H1 (cell line): Measurements from ENCODE around the gene SPATA31D1. TPM values are rescaled to one million over a fixed set of nuclear protein-coding genes. Genes with fewer than 3 reads are reported as not detected.

Experiments
- CTCF ChIA-PET: fragments of 300-600 bp; sonication (Branson Sonifier 250); formaldehyde crosslinking; loops from one replicate; lab custom pipeline; 2021; ENCODE audit not compliant: partially characterized antibody; lab: Charles Lee
- POLR2A ChIA-PET: fragments of 300-600 bp; sonication (Branson Sonifier 250); formaldehyde crosslinking; loops from one replicate; lab custom pipeline; 2021; ENCODE audit warnings: inconsistent platforms; ENCODE audit not compliant: partially characterized antibody; lab: Charles Lee
- DNase-seq, 2 experiments: peaks; one replicate each; pipeline versions ENCODE4 v3.0.0 to v3.0.0-alpha.2; 2010 to 2022; ENCODE audit warnings: low spot score in 2 of 2, low read depth in 1 of 2, mixed read lengths in 1 of 2
- FAIRE-seq: peaks from 2 replicates; lab custom pipeline; 2011; peaks lifted over from hg19 to GRCh38; lab: Jason Lieb, UNC
- H2AFZ ChIP-seq: 2 replicates; pipeline ENCODE4 v1.8.1; 2012; ENCODE audit warnings: low read length, inconsistent platforms
- H2AK5ac ChIP-seq: 2 replicates; pipeline ENCODE4 v1.6.1; 2013; ENCODE audit warnings: low read depth, low read length
- H2BK120ac ChIP-seq: replicated peaks from 2 replicates; pipeline ENCODE3; 2013; ENCODE audit warnings: low read depth, low read length, inconsistent platforms
- H2BK12ac ChIP-seq: 2 replicates; pipeline ENCODE4 v1.6.1; 2013; ENCODE audit warnings: low read depth, low read length
- H2BK15ac ChIP-seq: 2 replicates; pipeline ENCODE4 v1.6.1; 2013; ENCODE audit warnings: low read length
- H2BK20ac ChIP-seq: 2 replicates; pipeline ENCODE4 v1.6.1; 2013; ENCODE audit warnings: low read length
- H2BK5ac ChIP-seq: 2 replicates; pipeline ENCODE4 v1.6.1; 2013; ENCODE audit warnings: low read depth, low read length
- H3K14ac ChIP-seq: 2 replicates; pipeline ENCODE4 v1.6.1; 2013; ENCODE audit warnings: inconsistent platforms; ENCODE audit not compliant: insufficient read length
- H3K18ac ChIP-seq: 2 replicates; pipeline ENCODE4 v1.6.1; 2013; ENCODE audit warnings: low read length; ENCODE audit errors: extremely low read depth
- H3K23ac ChIP-seq: 2 replicates; pipeline ENCODE4 v1.6.1; 2013; ENCODE audit warnings: inconsistent platforms; ENCODE audit not compliant: insufficient read length
- H3K23me2 ChIP-seq: 2 replicates; pipeline ENCODE4 v1.6.1; 2013; ENCODE audit warnings: low read depth, low read length
- H3K27ac ChIP-seq: 2 replicates; pipeline ENCODE4 v1.6.1; 2011; ENCODE audit warnings: low read depth, low read length, inconsistent platforms
- H3K27me3 ChIP-seq, 4 experiments: replicated peaks in 1 of 4; 1 replicate in 1 of 4; 2 replicates in 3 of 4; pipeline versions ENCODE4 v1.6.1 to v1.8.1; 2011 to 2013; ENCODE audit warnings: low read length in 3 of 4, mild to moderate bottlenecking in 3 of 4, inconsistent platforms in 2 of 4, mixed read lengths in 2 of 4, moderate library complexity in 1 of 4; ENCODE audit not compliant: control insufficient read depth in 3 of 4, insufficient read depth in 3 of 4; ENCODE audit errors: extremely low read depth in 1 of 4
- H3K36me3 ChIP-seq, 4 experiments: 2 replicates each; pipeline versions ENCODE4 v1.6.1 to v1.8.1; 2011 to 2013; ENCODE audit warnings: mild to moderate bottlenecking in 4 of 4, low read length in 3 of 4, moderate library complexity in 2 of 4, control low read depth in 1 of 4, inconsistent platforms in 1 of 4; ENCODE audit not compliant: insufficient read depth in 4 of 4, control insufficient read depth in 2 of 4
- H3K4ac ChIP-seq: replicated peaks from 2 replicates; pipeline ENCODE3; 2013; ENCODE audit warnings: low read length, low read depth, mixed read lengths, inconsistent platforms; ENCODE audit not compliant: insufficient read length
- H3K4me1 ChIP-seq, 4 experiments: replicated peaks in 1 of 4; 1 replicate in 1 of 4; 2 replicates in 3 of 4; pipeline versions ENCODE4 v1.6.1 to v1.8.1; 2011 to 2013; ENCODE audit warnings: low read length in 3 of 4, inconsistent platforms in 2 of 4, mixed read lengths in 1 of 4; ENCODE audit not compliant: insufficient read depth in 4 of 4, control insufficient read depth in 3 of 4
- H3K4me2 ChIP-seq, 2 experiments: 2 replicates each; pipeline versions ENCODE4 v1.6.1 to v1.8.1; 2011 to 2013; ENCODE audit warnings: low read depth in 2 of 2, low read length in 2 of 2, control low read depth in 1 of 2, inconsistent platforms in 1 of 2, mild to moderate bottlenecking in 1 of 2; ENCODE audit not compliant: insufficient read depth in 1 of 2
- H3K4me3 ChIP-seq, 4 experiments: fragments of 200-600, 300-600 bp in 1 of 4; sonication (generic), shearing (Covaris generic), sonication (Bioruptor Twin) in 1 of 4; 2 replicates each; pipeline versions ENCODE4 v1.5.1 to v1.8.1; 2011 to 2016; ENCODE audit warnings: low read length in 4 of 4, low read depth in 3 of 4, control low read depth in 2 of 4, inconsistent platforms in 2 of 4, mild to moderate bottlenecking in 2 of 4, mixed read lengths in 1 of 4, moderate library complexity in 1 of 4; ENCODE audit not compliant: insufficient read depth in 2 of 4; ENCODE audit errors: extremely low read depth in 1 of 4
- H3K56ac ChIP-seq: replicated peaks from 2 replicates; pipeline ENCODE3; 2013; ENCODE audit warnings: low read depth, mild to moderate bottlenecking, mixed read lengths, low read length, inconsistent platforms; ENCODE audit not compliant: insufficient read length
- H3K79me1 ChIP-seq: 2 replicates; pipeline ENCODE4 v1.6.1; 2013; ENCODE audit warnings: low read depth, low read length, control low read depth
- H3K79me2 ChIP-seq, 2 experiments: 2 replicates each; pipeline versions ENCODE4 v1.6.1 to v1.8.1; 2012 to 2013; ENCODE audit warnings: low read length in 2 of 2, mild to moderate bottlenecking in 2 of 2, inconsistent platforms in 1 of 2; ENCODE audit not compliant: insufficient read depth in 2 of 2, control insufficient read depth in 1 of 2
- H3K9ac ChIP-seq, 4 experiments: replicated peaks in 1 of 4; 1 replicate in 1 of 4; 2 replicates in 3 of 4; pipeline versions ENCODE4 v1.6.1 to v1.8.1; 2011 to 2013; ENCODE audit warnings: low read depth in 3 of 4, low read length in 3 of 4, control low read depth in 2 of 4, mild to moderate bottlenecking in 2 of 4, moderate library complexity in 2 of 4, inconsistent platforms in 1 of 4; ENCODE audit errors: extremely low read depth in 1 of 4
- H3K9me3 ChIP-seq, 2 experiments: 2 replicates each; pipeline versions ENCODE4 v1.6.1 to v1.8.1; 2012 to 2013; ENCODE audit warnings: mild to moderate bottlenecking in 2 of 2, moderate library complexity in 2 of 2, control low read depth in 1 of 2, inconsistent platforms in 1 of 2, low read depth in 1 of 2, low read length in 1 of 2, mixed read lengths in 1 of 2; ENCODE audit not compliant: insufficient read depth in 2 of 2
- H4K20me1 ChIP-seq, 2 experiments: replicated peaks in 1 of 2; 2 replicates each; pipeline versions ENCODE3 to v1.8.1; 2011 to 2013; ENCODE audit warnings: inconsistent platforms in 2 of 2, low read length in 2 of 2, mild to moderate bottlenecking in 1 of 2; ENCODE audit not compliant: insufficient read depth in 2 of 2, control insufficient read depth in 1 of 2
- H4K5ac ChIP-seq: 2 replicates; pipeline ENCODE4 v1.6.1; 2013; ENCODE audit warnings: low read length, low read depth, mixed read lengths, inconsistent platforms; ENCODE audit not compliant: insufficient read length
- H4K8ac ChIP-seq: 2 replicates; pipeline ENCODE4 v1.8.0; 2013; ENCODE audit warnings: mild to moderate bottlenecking, moderate library complexity, low read length, inconsistent platforms; ENCODE audit not compliant: insufficient read depth; ENCODE audit errors: extremely low read depth
- H4K91ac ChIP-seq: replicated peaks from 2 replicates; pipeline ENCODE3; 2013; ENCODE audit warnings: low read length, mixed read lengths, inconsistent platforms; ENCODE audit not compliant: insufficient read length
- CTBP2 ChIP-seq: IDR thresholded peaks from 2 replicates; pipeline ENCODE4 v1.7.0; 2011; ENCODE audit warnings: borderline replicate concordance, mild to moderate bottlenecking, moderate library complexity, mixed read lengths, low read length; ENCODE audit not compliant: insufficient read depth, insufficient read length
- TAF1 ChIP-seq: IDR thresholded peaks from 2 replicates; pipeline ENCODE4 v1.6.1; 2011; ENCODE audit warnings: mild to moderate bottlenecking, low read depth, low read length
- WGBS, 2 experiments: shearing (Covaris generic) in 1 of 2; methylation state at CpG; one replicate each; pipeline versions ENCODE4 v1.1.6 to v1.1.7; 2013 to 2015; ENCODE audit warnings: low lambda C conversion rate in 2 of 2, mixed read lengths in 2 of 2, inconsistent platforms in 1 of 2, low coverage in 1 of 2, missing lambda C conversion rate in 1 of 2; ENCODE audit not compliant: insufficient replicate concordance in 2 of 2, insufficient coverage in 1 of 2, insufficient read length in 1 of 2; ENCODE audit errors: extremely low coverage in 1 of 2, missing lambda C conversion rate in 1 of 2; 5-methylcytosine and 5-hydroxymethylcytosine counted together
- polyA plus RNA-seq, 7 experiments: library from polyadenylated mRNA; depleted of rRNA in 3 of 7; stranded (reverse) in 5 of 7; unstranded in 2 of 7; fragments of >200 nt in 5 of 7; fragments of 200-250 nt in 2 of 7; gene quantifications; 1 replicate in 5 of 7; 2 replicates in 1 of 7; 4 replicates in 1 of 7; pipeline versions ENCODE4 v1.2.1 to v1.2.3, GENCODE V29; 2011 to 2013; ENCODE audit warnings: missing spikeins in 2 of 7, mixed read lengths in 2 of 7
- total RNA-seq: library from RNA; stranded (reverse); fragmentation: NEBNext Ultra II Directional; extraction: Animal tissue kit (Norgen Biotek cat#: 25700); gene quantifications from 2 replicates; pipeline ENCODE4 v1.2.1, GENCODE V29; 2021

The SPATA31D1 gene
- total and polyA plus RNA-seq, 2 of the 8 experiments (the other 6 are each of a cell fraction or from before 2014, with no cell fraction given), result not detected

- no peaks in the 10 kb centered on the region for H3K23me2 ChIP-seq
- H2BK5ac ChIP-seq, result no peak overlapping the region
- no peak overlapping the region for H2BK120ac ChIP-seq
- no peaks in the 10 kb centered on the region for H3K79me1 ChIP-seq
- CTCF ChIA-PET, result no interaction called here
- H2AK5ac ChIP-seq, result no peak overlapping the region
- no peaks in the 10 kb centered on the region for H3K27me3 ChIP-seq
- no peak overlapping the region for H3K9ac ChIP-seq
- H3K23ac ChIP-seq, result no peak overlapping the region
- no peak overlapping the region for H2BK20ac ChIP-seq
- H3K4me2 ChIP-seq, result no peak overlapping the region
- DNase-seq (no peak), FAIRE-seq (no peak)
- no peak overlapping the region for H4K91ac ChIP-seq
- H4K5ac ChIP-seq, result no peak overlapping the region
- no peak overlapping the region for H2BK12ac ChIP-seq
- no peaks in the 10 kb centered on the region for H3K4me1 ChIP-seq
- H2AFZ ChIP-seq, result no peak overlapping the region
- no peak overlapping the region for H3K4me3 ChIP-seq
- no peak overlapping the region for H3K56ac ChIP-seq
- no peak overlapping the region for H4K8ac ChIP-seq
- no peaks in the 10 kb centered on the region for H3K79me2 ChIP-seq
- H3K27ac ChIP-seq, result no peak overlapping the region
- no peak overlapping the region for H3K18ac ChIP-seq
- WGBS, 2 experiments, result 93% methylated on average over 5 of the region's 5 CpGs; no CpG with 5 or more reads in 1 of the 2 experiments
- no peak overlapping the region for H2BK15ac ChIP-seq
- no peak overlapping the region for H3K4ac ChIP-seq
- no peaks in the 10 kb centered on the region for H4K20me1 ChIP-seq
- H3K14ac ChIP-seq, result no peak overlapping the region
- H3K36me3 ChIP-seq, result no peaks in the 10 kb centered on the region
- POLR2A ChIA-PET, result interaction anchor here (0.6 kb wide), 2 partner anchors 127 to 320 kb away, joined by 3 read pairs; no protein-coding TSS in a partner anchor
- no peaks in the 10 kb centered on the region for H3K9me3 ChIP-seq
- TF ChIP-seq TAF1 (no peak), CTBP2 (no peak)
These were observed 5.1 kb downstream of the SPATA31D1 start for GRCh38 chr9:81993656-81994055.
